Renal cortex interstitium (tissue), 15 donors: ENCODE results near the gene NRM. TPM values are rescaled to one million over a fixed set of nuclear protein-coding genes. Genes with fewer than 3 reads are reported as not detected.
"Not testable (repeated sequence)": the region's sequence is repeated elsewhere in the genome, so short reads cannot be mapped to it uniquely, and the experiment has no call there.

Experiments used
- DNase-seq, 11 donors: peaks; one replicate each; pipeline ENCODE4 v3.0.0-alpha.2; 2013; ENCODE audit warnings: low read depth in 9 of 11, low spot score in 4 of 11; ENCODE audit errors: extremely low read depth in 1 of 11
- long read RNA-seq, 16 experiments: transcript quantifications; one replicate each; lab custom pipeline, GENCODE V29; 2026
- polyA plus RNA-seq, 3 donors: library from polyadenylated mRNA; unstranded; fragments of 120-200 nt; gene quantifications; one replicate each; pipeline ENCODE4 v1.2.1, GENCODE V29; 2013; ENCODE audit not compliant: insufficient read length in 3 of 3

NRM gene
- polyA plus RNA-seq: 10 to 100 TPM; 34.1 to 43.5 (median 35.2) TPM
- long read RNA-seq, donor 1, transcript NRM-203 (4 exons, 1,734 nt): major isoform, 5 of 6 reads
- long read RNA-seq, donor 1, partial matches to known transcripts: 0 of 6 reads
- long read RNA-seq, donor 1, other reads (novel, unspliced or antisense): 0 of 6 reads
- long read RNA-seq, donor 2, transcript NRM-203 (4 exons, 1,734 nt): major isoform, 8 of 19 reads
- long read RNA-seq, donor 2, partial matches to known transcripts: 7 of 19 reads
- long read RNA-seq, donor 2, other reads (novel, unspliced or antisense): 0 of 19 reads
- long read RNA-seq, donor 3, transcript NRM-203 (4 exons, 1,734 nt): major isoform, 14 of 38 reads
- long read RNA-seq, donor 3, partial matches to known transcripts: 19 of 38 reads
- long read RNA-seq, donor 3, other reads (novel, unspliced or antisense): 0 of 38 reads
- long read RNA-seq, donor 4, transcript NRM-203 (4 exons, 1,734 nt): major isoform, 6 of 22 reads
- long read RNA-seq, donor 4, partial matches to known transcripts: 11 of 22 reads
- long read RNA-seq, donor 4, other reads (novel, unspliced or antisense): 0 of 22 reads
- long read RNA-seq, donor 5: 0 reads
- long read RNA-seq, donor 6, transcript NRM-203 (4 exons, 1,734 nt): major isoform, 7 of 9 reads
- long read RNA-seq, donor 6, partial matches to known transcripts: 0 of 9 reads
- long read RNA-seq, donor 6, other reads (novel, unspliced or antisense): 0 of 9 reads
- long read RNA-seq, donor 7, transcript NRM-203 (4 exons, 1,734 nt): major isoform, 7 of 10 reads
- long read RNA-seq, donor 7, partial matches to known transcripts: 0 of 10 reads
- long read RNA-seq, donor 7, other reads (novel, unspliced or antisense): 0 of 10 reads
- long read RNA-seq, donor 8: 0 reads
- long read RNA-seq, donor 9, transcript NRM-203 (4 exons, 1,734 nt): major isoform, 6 of 27 reads
- long read RNA-seq, donor 9, partial matches to known transcripts: 17 of 27 reads
- long read RNA-seq, donor 9, other reads (novel, unspliced or antisense): 0 of 27 reads
- long read RNA-seq, donor 10, transcript NRM-203 (4 exons, 1,734 nt): major isoform, 9 of 15 reads
- long read RNA-seq, donor 10, partial matches to known transcripts: 0 of 15 reads
- long read RNA-seq, donor 10, other reads (novel, unspliced or antisense): 0 of 15 reads
- long read RNA-seq, donor 11, transcript NRM-203 (4 exons, 1,734 nt): major isoform, 7 of 20 reads
- long read RNA-seq, donor 11, partial matches to known transcripts: 11 of 20 reads
- long read RNA-seq, donor 11, other reads (novel, unspliced or antisense): 0 of 20 reads
- long read RNA-seq, donor 12, partial matches to known transcripts: 0 of 3 reads
- long read RNA-seq, donor 12, other reads (novel, unspliced or antisense): 0 of 3 reads
- long read RNA-seq, donor 13: 0 reads
- long read RNA-seq, donor 14, partial matches to known transcripts: 0 of 5 reads
- long read RNA-seq, donor 14, other reads (novel, unspliced or antisense): 0 of 5 reads
- long read RNA-seq, donor 15, transcript NRM-203 (4 exons, 1,734 nt): major isoform, 7 of 15 reads
- long read RNA-seq, donor 15, partial matches to known transcripts: 6 of 15 reads
- long read RNA-seq, donor 15, other reads (novel, unspliced or antisense): 0 of 15 reads
- long read RNA-seq, donor 16, transcript NRM-203 (4 exons, 1,734 nt): major isoform, 12 of 27 reads
- long read RNA-seq, donor 16, transcript NRM-207 (2 exons, 1,029 nt): minor isoform, 5 of 27 reads
- long read RNA-seq, donor 16, partial matches to known transcripts: 7 of 27 reads
- long read RNA-seq, donor 16, other reads (novel, unspliced or antisense): 0 of 27 reads

GRCh38 chr6:30690403-30691207 is at the start of gene NRM:
TSS of gene NRM (minus strand) at chr6:30690984. CDS start at chr6:30690974, 10 bp downstream.
- DNase-seq: peak in 10 of 11 donors; percentile 79 to 90 (median 84)

GRCh38 chr6:30740540-30740870 is 49.7 kb upstream of the NRM start:
- DNase-seq: no peak

GRCh38 chr6:30738532-30738931 is 47.7 kb upstream of the NRM start:
- no peak for DNase-seq

GRCh38 chr6:30735668-30736314 is 45.0 kb upstream of the NRM start:
- no peak for DNase-seq

GRCh38 chr6:30732237-30732943 is 41.6 kb upstream of the NRM start:
- DNase-seq: no peak

GRCh38 chr6:30730601-30731435 is 40.0 kb upstream of the NRM start:
- peak in 1 of 11 donors; percentile 63 for DNase-seq

GRCh38 chr6:30727920-30728553 is 37.3 kb upstream of the NRM start:
- DNase-seq: no peak

- no peak for DNase-seq
These were observed 36.0 kb upstream of the NRM start for GRCh38 chr6:30726506-30727413.

GRCh38 chr6:30725713-30726505 is 35.1 kb upstream of the NRM start:
- DNase-seq: no peak

GRCh38 chr6:30724906-30725667 is 34.3 kb upstream of the NRM start:
- no peak for DNase-seq

GRCh38 chr6:30723843-30724741 is 33.3 kb upstream of the NRM start:
- not testable (repeated sequence) for DNase-seq
